Neural cell (in vitro differentiated cells): ENCODE data around the gene PIGT.

ENCODE experiments used
- CTCF ChIP-seq: fragments of 450-650 bp; IDR thresholded peaks from 2 replicates; pipeline ENCODE4 v1.5.1; 2014; ENCODE audit warnings: antibody characterized with exemption, mild to moderate bottlenecking, moderate library complexity; ENCODE audit not compliant: poor library complexity, severe bottlenecking
- EP300 ChIP-seq: fragments of 450-650 bp; conservative IDR thresholded peaks from 2 replicates; pipeline ENCODE4 v1.6.1; 2014; ENCODE audit warnings: antibody characterized with exemption, mild to moderate bottlenecking, moderate library complexity; ENCODE audit not compliant: poor library complexity, severe bottlenecking
- EZH2 ChIP-seq: fragments of 200-600, 300-800 bp; shearing (Covaris generic), sonication (generic); IDR thresholded peaks from 2 replicates; pipeline ENCODE4 v1.6.1; 2014; ENCODE audit warnings: antibody characterized with exemption, low read length, borderline replicate concordance, mild to moderate bottlenecking; ENCODE audit not compliant: insufficient read depth, poor library complexity, severe bottlenecking
- POLR2AphosphoS5 ChIP-seq: IDR thresholded peaks from 2 replicates; pipeline ENCODE4 v1.6.1; 2012
- RAD21 ChIP-seq: fragments of 450-650 bp; conservative IDR thresholded peaks from 2 replicates; pipeline ENCODE4 v1.6.1; 2014; ENCODE audit warnings: antibody characterized with exemption, mild to moderate bottlenecking, moderate library complexity
- SMC3 ChIP-seq: fragments of 450-650 bp; conservative IDR thresholded peaks from 2 replicates; pipeline ENCODE4 v1.6.1; 2014; ENCODE audit warnings: antibody characterized with exemption, mild to moderate bottlenecking, moderate library complexity; ENCODE audit not compliant: poor library complexity
- TAF1 ChIP-seq: IDR thresholded peaks from 2 replicates; pipeline ENCODE4 v1.6.1; 2012; ENCODE audit warnings: low read depth

- TF ChIP-seq EP300 (no peak), EZH2 (no peak), POLR2AphosphoS5 (no peak), CTCF (no peak), RAD21 (no peak), TAF1 (no peak), SMC3 (no peak)
Measured at GRCh38 chr20:45366631-45367030, 49.3 kb upstream of the PIGT start.
